B cell (primary cell): ENCODE measurements around the gene CDKN2AIPNL.

Source experiments
- EZH2 ChIP-seq: IDR thresholded peaks from 2 replicates; pipeline ENCODE4 v1.6.1; 2012; ENCODE audit warnings: borderline replicate concordance, low read depth, mild to moderate bottlenecking, moderate library complexity, low read length; ENCODE audit not compliant: insufficient read depth, poor library complexity, severe bottlenecking
- TF ChIP-seq, protein P1 (sequence below): fragments of 200-600 bp; IDR thresholded peaks from one replicate; pipeline ENCODE4 v1.8.0; 2022; ENCODE audit warnings: antibody characterized with exemption, mild to moderate bottlenecking

DNA sequence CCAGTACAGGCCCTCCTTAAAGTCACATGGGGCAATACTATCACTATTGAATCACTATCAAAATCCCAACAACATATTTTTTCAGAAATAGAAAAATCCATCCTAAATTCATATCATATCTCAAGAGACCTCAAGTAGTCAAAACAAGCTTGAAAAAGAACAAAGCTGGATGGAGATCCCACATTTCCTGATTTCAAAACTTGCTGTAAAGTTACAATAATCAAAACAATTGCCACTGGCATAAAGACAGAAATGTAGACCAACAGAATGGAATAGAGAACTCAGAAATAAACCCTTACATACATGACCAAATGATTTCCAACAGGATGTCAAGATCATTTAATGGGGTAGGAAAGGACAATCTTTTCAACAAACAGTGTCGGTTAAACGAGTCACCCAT, 41.3 kb upstream of the CDKN2AIPNL start:
- TF ChIP-seq EZH2: no peak
- TF ChIP-seq, protein P1, sequence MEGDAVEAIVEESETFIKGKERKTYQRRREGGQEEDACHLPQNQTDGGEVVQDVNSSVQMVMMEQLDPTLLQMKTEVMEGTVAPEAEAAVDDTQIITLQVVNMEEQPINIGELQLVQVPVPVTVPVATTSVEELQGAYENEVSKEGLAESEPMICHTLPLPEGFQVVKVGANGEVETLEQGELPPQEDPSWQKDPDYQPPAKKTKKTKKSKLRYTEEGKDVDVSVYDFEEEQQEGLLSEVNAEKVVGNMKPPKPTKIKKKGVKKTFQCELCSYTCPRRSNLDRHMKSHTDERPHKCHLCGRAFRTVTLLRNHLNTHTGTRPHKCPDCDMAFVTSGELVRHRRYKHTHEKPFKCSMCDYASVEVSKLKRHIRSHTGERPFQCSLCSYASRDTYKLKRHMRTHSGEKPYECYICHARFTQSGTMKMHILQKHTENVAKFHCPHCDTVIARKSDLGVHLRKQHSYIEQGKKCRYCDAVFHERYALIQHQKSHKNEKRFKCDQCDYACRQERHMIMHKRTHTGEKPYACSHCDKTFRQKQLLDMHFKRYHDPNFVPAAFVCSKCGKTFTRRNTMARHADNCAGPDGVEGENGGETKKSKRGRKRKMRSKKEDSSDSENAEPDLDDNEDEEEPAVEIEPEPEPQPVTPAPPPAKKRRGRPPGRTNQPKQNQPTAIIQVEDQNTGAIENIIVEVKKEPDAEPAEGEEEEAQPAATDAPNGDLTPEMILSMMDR: no peak
